ENCODE data around the gene CSPG5. TPM values are rescaled to one million over a fixed set of nuclear protein-coding genes. Genes with fewer than 3 reads are reported as not detected.

CSPG5 gene
- polyA plus RNA-seq, 1 donor from 2014 or later = 67.1 TPM

GRCh38 chr3:47515100-47515499 lies 63.6 kb downstream of the CSPG5 start:
- Histone ChIP-seq H3K4me2 (ENCODE audit: low read length) (no peak overlapping the region), H3K27me3 (ENCODE audit: insufficient read depth, low read depth, low read length) (no peaks in the 10 kb centered on the region), H3F3A (ENCODE audit: insufficient read depth, low read length, poor library complexity, severe bottlenecking) (no peaks in the 10 kb centered on the region), H3K9me3 (ENCODE audit: low read length) (no peaks in the 10 kb centered on the region), H3K9ac (ENCODE audit: low read length) (no peak overlapping the region), H3K27ac (ENCODE audit: low read length) (no peak overlapping the region), H2AFZ (ENCODE audit: low read depth, low read length) (no peak overlapping the region), H3K4me3 (ENCODE audit: low read length) (no peak overlapping the region), H3K9me2 (ENCODE audit: insufficient read depth, low read length) (no peaks in the 10 kb centered on the region), H3K79me2 (replicated peaks; ENCODE audit: insufficient read depth, low read length) (peaks cover 15% of the 10 kb centered on the region), H3K36me3 (ENCODE audit: insufficient read depth, low read length) (no peaks in the 10 kb centered on the region), H4K20me1 (ENCODE audit: insufficient read depth) (no peaks in the 10 kb centered on the region)
- no peak for TF ChIP-seq POLR2AphosphoS5 (IDR thresholded peaks at IDR 0.05)
- no peak for TF ChIP-seq CTCF (IDR thresholded peaks at IDR 0.05; ENCODE audit: poor library complexity, severe bottlenecking)
- no peak for TF ChIP-seq EP300 (conservative IDR thresholded peaks at IDR 0.05; ENCODE audit: poor library complexity, severe bottlenecking)
- no peak for TF ChIP-seq EZH2 (IDR thresholded peaks at IDR 0.05; ENCODE audit: borderline replicate concordance, insufficient read depth, low read length, poor library complexity, severe bottlenecking)
- no peak for TF ChIP-seq SMC3 (conservative IDR thresholded peaks at IDR 0.05; ENCODE audit: poor library complexity)
- no peak for TF ChIP-seq RAD21 (conservative IDR thresholded peaks at IDR 0.05)
- no peak for TF ChIP-seq MXI1 (conservative IDR thresholded peaks at IDR 0.05; ENCODE audit: poor library complexity, severe bottlenecking)
- no peak for TF ChIP-seq TAF1 (IDR thresholded peaks at IDR 0.05; ENCODE audit: low read depth)
- no peak for TF ChIP-seq REST (IDR thresholded peaks at IDR 0.05; ENCODE audit: borderline replicate concordance)

- Histone ChIP-seq H3K9ac (ENCODE audit: low read length) (peak within 1 kb of the TSS; percentile 80), H3F3A (ENCODE audit: insufficient read depth, low read length, poor library complexity, severe bottlenecking) (no peaks in the 10 kb centered on the region), H3K4me2 (ENCODE audit: low read length) (peak within 1 kb of the TSS; percentile 82), H3K27me3 (ENCODE audit: insufficient read depth, low read depth, low read length) (no peaks in the 10 kb centered on the region), H3K9me3 (ENCODE audit: low read length) (no peaks in the 10 kb centered on the region), H3K27ac (ENCODE audit: low read length) (peak within 1 kb of the TSS; percentile 93), H3K79me2 (replicated peaks; ENCODE audit: insufficient read depth, low read length) (peaks cover 15% of the 10 kb centered on the region), H3K9me2 (ENCODE audit: insufficient read depth, low read length) (no peaks in the 10 kb centered on the region), H2AFZ (ENCODE audit: low read depth, low read length) (peak within 1 kb of the TSS; percentile 75), H3K36me3 (ENCODE audit: insufficient read depth, low read length) (no peaks in the 10 kb centered on the region), H3K4me3 (ENCODE audit: low read length) (peak within 1 kb of the TSS; percentile 68), H4K20me1 (ENCODE audit: insufficient read depth) (no peaks in the 10 kb centered on the region)
- peak; percentile 70 for TF ChIP-seq RAD21 (conservative IDR thresholded peaks at IDR 0.05)
- TF ChIP-seq CTCF (IDR thresholded peaks at IDR 0.05; ENCODE audit: poor library complexity, severe bottlenecking) = peak; percentile 90
- TF ChIP-seq MXI1 (conservative IDR thresholded peaks at IDR 0.05; ENCODE audit: poor library complexity, severe bottlenecking) = peak; percentile 73
- TF ChIP-seq REST (IDR thresholded peaks at IDR 0.05; ENCODE audit: borderline replicate concordance) = no peak
- peak; percentile 90 for TF ChIP-seq POLR2AphosphoS5 (IDR thresholded peaks at IDR 0.05)
- TF ChIP-seq TAF1 (IDR thresholded peaks at IDR 0.05; ENCODE audit: low read depth) = peak; percentile 49
- TF ChIP-seq EP300 (conservative IDR thresholded peaks at IDR 0.05; ENCODE audit: poor library complexity, severe bottlenecking) = peak; percentile 53
- no peak for TF ChIP-seq EZH2 (IDR thresholded peaks at IDR 0.05; ENCODE audit: borderline replicate concordance, insufficient read depth, low read length, poor library complexity, severe bottlenecking)
- peak; percentile 74 for TF ChIP-seq SMC3 (conservative IDR thresholded peaks at IDR 0.05; ENCODE audit: poor library complexity)
Measured at GRCh38 chr3:47513125-47513929, 65.3 kb downstream of the CSPG5 start, which contains the start of gene ELP6. TSS of gene ELP6 (minus strand) at chr3:47513712. CDS start at chr3:47513590, 122 bp downstream.
